Gastrocnemius medialis (tissue), 4 donors: ENCODE data around the gene C1QTNF9.

ENCODE experiments used
- CTCF ChIP-seq, 5 experiments: fragments of 450-650 bp in 3 of 5; fragments of 200-600 bp in 2 of 5; sonication (generic) in 2 of 5; IDR thresholded peaks in 4 of 5; conservative IDR thresholded peaks in 1 of 5; 1 replicate in 4 of 5; 2 replicates in 1 of 5; pipeline ENCODE4 v1.5.1; 2016 to 2019; ENCODE audit warnings: antibody characterized with exemption in 5 of 5, mild to moderate bottlenecking in 3 of 5, moderate library complexity in 3 of 5
- POLR2A ChIP-seq, 2 donors: fragments of 450-650 bp; IDR thresholded peaks; one replicate each; pipeline ENCODE4 v1.6.1; 2017; ENCODE audit warnings: antibody characterized with exemption in 2 of 2, mild to moderate bottlenecking in 2 of 2, moderate library complexity in 2 of 2

GRCh38 chr13:24365191-24365590 is 55.8 kb downstream of the C1QTNF9 start:
- TF ChIP-seq POLR2A (IDR thresholded peaks at IDR 0.05), result no peak
- no peak for TF ChIP-seq CTCF (IDR thresholded peaks at IDR 0.05 in 4 of 5, conservative IDR thresholded peaks at IDR 0.05 in 1 of 5)
